ENCODE measurements around the gene TBX15. TPM values are rescaled to one million over a fixed set of nuclear protein-coding genes. Genes with fewer than 3 reads are reported as not detected.

Gene TBX15
- total RNA-seq: not detected

- no peak for ATAC-seq
- no peak for DNase-seq (ENCODE audit: low spot score in 2 of 2)
- peaks cover 3 to 12% of the 10 kb centered on the region in 2 donors for H3K9me3 Mint-ChIP-seq
- peak within 1 kb of the TSS in 1 of 2 donors; percentile 86 for H3K27ac Mint-ChIP-seq
- H3K36me3 Mint-ChIP-seq: peaks cover 62% of the 10 kb centered on the region in 2 donors
Observed at GRCh38 chr1:118988186-118989005, at the start of gene TBX15. TBX15 (minus strand) TSS chr1:118988343; CDS start chr1:118987795, 548 bp downstream.

- ATAC-seq (no peak), DNase-seq (ENCODE audit: low spot score in 2 of 2) (no peak)
- H3K9me3 Mint-ChIP-seq: no peaks in the 10 kb centered on the region
- peaks cover 24 to 42% of the 10 kb centered on the region in 2 donors for H3K36me3 Mint-ChIP-seq
- no peak overlapping the region for H3K27ac Mint-ChIP-seq
Observed at GRCh38 chr1:119034359-119034758, 46.2 kb upstream of the TBX15 start.

GRCh38 chr1:119032986-119033385, 44.8 kb upstream of the TBX15 start:
- ATAC-seq (no peak), DNase-seq (ENCODE audit: low spot score in 2 of 2) (no peak)
- Mint-ChIP-seq H3K27ac (no peak overlapping the region), H3K9me3 (no peaks in the 10 kb centered on the region), H3K36me3 (peaks cover 24 to 46% of the 10 kb centered on the region in 2 donors)

GRCh38 chr1:119027759-119028158, 39.6 kb upstream of the TBX15 start:
- Mint-ChIP-seq H3K9me3 (peaks cover 8 to 10% of the 10 kb centered on the region in 2 donors), H3K27ac (no peak overlapping the region), H3K36me3 (peaks cover 25 to 38% of the 10 kb centered on the region in 2 donors)
- no peak for ATAC-seq
- no peak for DNase-seq (ENCODE audit: low spot score in 2 of 2)

GRCh38 chr1:119026956-119027355, 38.8 kb upstream of the TBX15 start:
- Mint-ChIP-seq H3K36me3 (peaks cover 18 to 33% of the 10 kb centered on the region in 2 donors), H3K27ac (no peak overlapping the region), H3K9me3 (peaks cover 10% of the 10 kb centered on the region in 2 donors)
- ATAC-seq (no peak), DNase-seq (ENCODE audit: low spot score in 2 of 2) (no peak)

GRCh38 chr1:119015547-119015946, 27.4 kb upstream of the TBX15 start:
- Mint-ChIP-seq H3K36me3 (peaks cover 10 to 51% of the 10 kb centered on the region in 2 donors), H3K27ac (no peak overlapping the region), H3K9me3 (peaks cover 31 to 33% of the 10 kb centered on the region in 2 donors)
- ATAC-seq (no peak), DNase-seq (ENCODE audit: low spot score in 2 of 2) (no peak)

DNA sequence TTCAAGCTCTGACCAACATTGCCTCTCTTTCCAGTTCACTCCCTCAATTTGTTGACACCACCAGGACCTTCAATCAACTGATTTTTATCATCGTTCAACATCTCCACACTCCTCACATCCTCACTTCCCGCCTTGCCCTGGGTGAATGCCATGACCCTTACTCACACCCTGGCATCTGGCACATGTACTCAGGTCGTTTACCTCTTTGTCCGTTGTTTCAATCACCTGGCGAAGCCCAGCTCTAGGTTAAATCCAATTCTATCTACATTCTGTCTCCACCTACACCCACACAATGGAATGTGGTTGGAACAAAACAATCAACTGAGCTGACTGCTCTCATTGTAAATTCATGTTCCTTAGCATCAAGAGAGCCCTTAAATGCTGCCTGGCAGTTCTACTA, 24.2 kb upstream of the TBX15 start:
- no peak for ATAC-seq
- no peak for DNase-seq (ENCODE audit: low spot score in 2 of 2)
- H3K27ac Mint-ChIP-seq: no peak overlapping the region
- H3K36me3 Mint-ChIP-seq: peaks cover 6 to 43% of the 10 kb centered on the region in 2 donors
- peaks cover 16 to 23% of the 10 kb centered on the region in 2 donors for H3K9me3 Mint-ChIP-seq

DNA sequence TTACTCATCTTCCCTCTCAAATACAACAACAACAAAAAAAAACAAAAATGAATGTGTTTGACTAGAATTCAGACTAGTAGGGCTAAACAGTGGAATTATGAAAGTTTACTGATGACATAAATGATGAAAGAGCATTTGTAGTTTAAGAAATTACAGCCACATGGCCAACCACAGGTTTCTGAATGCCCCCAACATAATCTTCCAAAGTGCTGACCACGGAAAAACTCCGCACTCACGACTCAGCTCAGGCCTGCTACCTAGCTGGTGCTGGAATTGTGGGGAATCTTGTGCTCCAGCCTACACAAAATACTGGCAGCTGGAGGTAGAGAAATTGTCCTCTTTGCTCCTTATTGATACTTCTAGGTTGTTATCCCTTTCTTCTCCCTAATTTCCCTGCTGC, 23.6 kb upstream of the TBX15 start:
- Mint-ChIP-seq H3K36me3 (peaks cover 6 to 43% of the 10 kb centered on the region in 2 donors), H3K9me3 (peaks cover 16 to 23% of the 10 kb centered on the region in 2 donors), H3K27ac (no peak overlapping the region)
- DNase-seq (ENCODE audit: low spot score in 2 of 2): no peak
- no peak for ATAC-seq

GRCh38 chr1:119011116-119011515, 23.0 kb upstream of the TBX15 start:
- no peak overlapping the region for H3K27ac Mint-ChIP-seq
- DNase-seq (ENCODE audit: low spot score in 2 of 2): no peak
- no peak for ATAC-seq
- H3K9me3 Mint-ChIP-seq: peaks cover 16 to 23% of the 10 kb centered on the region in 2 donors
- H3K36me3 Mint-ChIP-seq: peaks cover 6 to 48% of the 10 kb centered on the region in 2 donors

GRCh38 chr1:119010201-119010600, 22.1 kb upstream of the TBX15 start:
- H3K27ac Mint-ChIP-seq: no peak overlapping the region
- H3K36me3 Mint-ChIP-seq: peaks cover 11 to 49% of the 10 kb centered on the region in 2 donors
- ATAC-seq: no peak
- H3K9me3 Mint-ChIP-seq: peaks cover 20 to 27% of the 10 kb centered on the region in 2 donors
- no peak for DNase-seq (ENCODE audit: low spot score in 2 of 2)

- H3K36me3 Mint-ChIP-seq: peaks cover 11 to 40% of the 10 kb centered on the region in 2 donors
- DNase-seq (ENCODE audit: low spot score in 2 of 2): no peak
- no peak for ATAC-seq
- no peak overlapping the region for H3K27ac Mint-ChIP-seq
- peaks cover 12 to 19% of the 10 kb centered on the region in 2 donors for H3K9me3 Mint-ChIP-seq
Observed at GRCh38 chr1:119009312-119009655, 21.1 kb upstream of the TBX15 start.

DNA sequence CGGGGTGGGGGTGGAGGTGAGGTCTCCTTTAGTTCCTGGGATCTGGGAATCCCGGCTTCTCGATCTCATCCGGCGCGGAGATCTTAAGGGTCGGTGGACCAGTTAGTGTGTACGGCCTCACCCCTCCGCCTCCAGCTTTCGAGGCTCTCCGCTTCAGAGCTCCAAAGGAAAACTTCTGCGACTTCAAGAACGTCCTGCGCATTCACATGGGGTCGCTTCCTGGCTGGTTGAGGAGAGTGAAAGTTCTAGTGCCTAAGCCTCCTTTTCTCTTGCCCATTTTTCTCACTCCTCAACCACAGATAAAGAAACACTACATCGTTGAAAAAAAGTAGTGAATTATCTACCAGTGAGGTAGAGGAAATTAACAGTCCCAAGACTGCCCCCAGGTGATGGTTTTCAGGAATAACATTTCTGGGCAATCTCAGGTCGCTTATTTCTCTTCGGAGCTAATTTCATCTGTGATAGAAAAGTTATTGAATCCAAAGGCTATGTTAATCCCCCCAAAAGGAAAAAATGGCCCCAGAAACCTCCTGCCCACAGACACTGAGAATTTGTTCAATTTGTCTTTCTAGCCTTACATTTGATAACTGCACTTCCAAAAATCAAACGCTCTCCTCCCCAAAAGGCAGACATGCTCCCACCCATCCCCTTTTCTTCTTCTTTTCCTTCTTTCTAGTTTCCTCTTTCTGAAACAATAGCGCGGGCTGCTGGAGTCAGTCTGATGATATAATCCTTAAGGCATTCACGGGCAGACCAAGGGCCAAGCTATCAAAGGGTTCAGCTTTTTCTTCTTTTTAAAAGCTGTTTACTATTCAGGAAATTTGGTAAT, 20.6 kb upstream of the TBX15 start:
- DNase-seq (ENCODE audit: low spot score in 2 of 2): peak in 1 of 2 donors; percentile 37
- peak overlapping the region in 1 of 2 donors; percentile 90 for H3K27ac Mint-ChIP-seq
- H3K9me3 Mint-ChIP-seq: peaks cover 12 to 17% of the 10 kb centered on the region in 2 donors
- peak in 1 of 2 donors; percentile 65 for ATAC-seq
- peaks cover 11 to 46% of the 10 kb centered on the region in 2 donors for H3K36me3 Mint-ChIP-seq

- Mint-ChIP-seq H3K27ac (no peak overlapping the region), H3K9me3 (peaks cover 11 to 14% of the 10 kb centered on the region in 2 donors), H3K36me3 (peaks cover 11 to 51% of the 10 kb centered on the region in 2 donors)
- peak in 1 of 2 donors; percentile 24 for ATAC-seq
- DNase-seq (ENCODE audit: low spot score in 2 of 2): no peak
Observed at GRCh38 chr1:119007670-119008482, 19.7 kb upstream of the TBX15 start.

GRCh38 chr1:119007339-119007669, 19.2 kb upstream of the TBX15 start:
- Mint-ChIP-seq H3K36me3 (peaks cover 14 to 50% of the 10 kb centered on the region in 2 donors), H3K9me3 (peaks cover 5 to 9% of the 10 kb centered on the region in 2 donors), H3K27ac (no peak overlapping the region)
- DNase-seq (ENCODE audit: low spot score in 2 of 2) (no peak), ATAC-seq (no peak)

- H3K27ac Mint-ChIP-seq: peak overlapping the region in 1 of 2 donors; percentile 29
- H3K36me3 Mint-ChIP-seq: peaks cover 18 to 50% of the 10 kb centered on the region in 2 donors
- DNase-seq (ENCODE audit: low spot score in 2 of 2) (no peak), ATAC-seq (no peak)
- peaks cover 4% of the 10 kb centered on the region in 2 donors for H3K9me3 Mint-ChIP-seq
Observed at GRCh38 chr1:119006406-119007279, 18.5 kb upstream of the TBX15 start.
